GM18526 (cell line): Measurements from ENCODE around the gene HDAC11.

ENCODE experiments used
- POLR2A ChIP-seq: IDR thresholded peaks from 3 replicates; pipeline ENCODE4 v1.6.1; 2011; ENCODE audit not compliant: insufficient read length; ENCODE audit errors: extremely low read depth

HDAC11 gene

DNA sequence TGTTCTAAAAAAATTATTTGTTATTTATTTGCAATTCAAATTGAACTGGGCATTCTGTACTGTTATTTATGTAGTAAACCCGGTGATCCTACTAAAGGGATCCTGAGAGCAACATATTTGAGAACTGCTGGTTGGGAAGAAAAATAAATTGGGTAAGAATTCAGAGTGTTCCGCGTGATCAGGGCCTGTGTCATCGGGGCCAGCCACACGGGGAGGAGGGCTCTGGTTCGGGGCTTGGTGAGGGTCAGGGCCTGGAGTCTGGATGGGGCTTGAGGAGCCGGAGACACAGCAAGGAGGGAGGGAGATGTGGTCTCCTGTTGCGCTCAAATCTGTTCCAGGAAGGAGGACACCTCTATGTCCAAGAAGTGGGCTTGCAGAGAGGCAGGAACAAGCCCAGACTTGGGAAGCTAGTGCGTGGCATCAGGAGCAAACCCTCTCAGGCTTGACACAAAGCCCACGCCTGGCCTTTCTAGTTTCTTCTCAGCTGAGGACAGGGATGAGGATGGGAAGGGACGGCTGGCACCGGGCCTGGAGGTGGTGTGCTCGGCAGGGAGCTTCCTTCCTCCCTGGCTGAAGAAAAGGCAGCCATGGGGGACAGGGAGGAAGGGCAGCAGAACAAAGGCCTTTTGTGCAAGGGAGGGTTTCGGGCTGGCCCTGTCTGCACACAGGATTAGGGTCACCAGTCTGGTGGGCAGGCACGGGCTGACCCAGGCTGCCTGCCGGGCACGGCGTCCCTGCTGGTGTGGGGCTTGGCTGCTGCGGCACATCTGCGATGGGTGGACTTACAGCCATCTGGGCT is 45.9 kb downstream of the HDAC11 start:
- TF ChIP-seq POLR2A: no peak

DNA sequence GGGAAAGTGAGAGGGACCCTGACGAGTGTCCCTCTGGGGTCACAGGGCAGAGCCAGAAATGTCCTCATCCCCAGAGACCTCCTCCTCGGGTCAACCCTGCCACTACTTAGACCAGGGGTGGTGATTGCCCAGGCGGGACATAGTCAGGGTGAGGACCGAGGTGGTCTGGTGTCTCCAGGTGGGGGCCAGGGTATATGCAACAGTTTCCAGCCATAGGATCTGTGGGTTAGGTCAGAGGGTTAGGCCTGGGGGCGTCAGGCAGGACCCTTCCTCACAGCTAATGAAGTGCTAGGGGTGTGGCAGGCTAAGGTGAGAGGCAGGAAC is 46.5 kb downstream of the HDAC11 start:
- TF ChIP-seq POLR2A: no peak

DNA sequence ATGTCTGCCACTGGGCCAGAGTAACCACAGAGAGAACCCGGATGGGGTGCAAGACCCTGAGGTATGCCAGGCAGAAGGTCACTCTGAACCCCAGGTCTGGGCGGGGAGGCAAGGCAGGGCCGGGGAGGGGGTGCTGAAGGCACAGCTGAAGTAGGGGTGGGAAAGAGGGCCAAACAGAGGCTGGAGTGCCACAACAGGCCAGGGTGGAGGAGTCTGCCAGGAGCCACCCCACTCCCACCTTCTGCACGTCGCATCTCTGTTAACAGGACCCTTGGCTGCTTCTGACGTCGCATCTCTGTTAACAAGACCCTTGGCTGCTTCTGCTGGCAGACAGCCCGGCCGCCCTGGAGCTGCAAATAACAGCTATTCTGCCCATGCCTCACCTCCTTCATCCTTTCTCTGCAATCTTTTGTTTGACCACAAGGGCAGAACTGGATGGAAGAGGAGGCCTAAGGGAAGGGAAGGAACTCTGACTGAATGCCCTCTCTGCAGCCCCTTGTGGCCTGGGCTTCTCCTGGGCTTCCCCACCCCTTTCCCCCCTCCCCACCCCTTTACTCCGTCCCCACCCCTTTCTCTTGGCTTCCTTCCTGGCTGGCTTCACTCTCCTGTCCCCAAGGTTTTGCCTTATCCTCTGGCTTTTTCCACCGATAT is 48.2 kb downstream of the HDAC11 start:
- no peak for TF ChIP-seq POLR2A

DNA sequence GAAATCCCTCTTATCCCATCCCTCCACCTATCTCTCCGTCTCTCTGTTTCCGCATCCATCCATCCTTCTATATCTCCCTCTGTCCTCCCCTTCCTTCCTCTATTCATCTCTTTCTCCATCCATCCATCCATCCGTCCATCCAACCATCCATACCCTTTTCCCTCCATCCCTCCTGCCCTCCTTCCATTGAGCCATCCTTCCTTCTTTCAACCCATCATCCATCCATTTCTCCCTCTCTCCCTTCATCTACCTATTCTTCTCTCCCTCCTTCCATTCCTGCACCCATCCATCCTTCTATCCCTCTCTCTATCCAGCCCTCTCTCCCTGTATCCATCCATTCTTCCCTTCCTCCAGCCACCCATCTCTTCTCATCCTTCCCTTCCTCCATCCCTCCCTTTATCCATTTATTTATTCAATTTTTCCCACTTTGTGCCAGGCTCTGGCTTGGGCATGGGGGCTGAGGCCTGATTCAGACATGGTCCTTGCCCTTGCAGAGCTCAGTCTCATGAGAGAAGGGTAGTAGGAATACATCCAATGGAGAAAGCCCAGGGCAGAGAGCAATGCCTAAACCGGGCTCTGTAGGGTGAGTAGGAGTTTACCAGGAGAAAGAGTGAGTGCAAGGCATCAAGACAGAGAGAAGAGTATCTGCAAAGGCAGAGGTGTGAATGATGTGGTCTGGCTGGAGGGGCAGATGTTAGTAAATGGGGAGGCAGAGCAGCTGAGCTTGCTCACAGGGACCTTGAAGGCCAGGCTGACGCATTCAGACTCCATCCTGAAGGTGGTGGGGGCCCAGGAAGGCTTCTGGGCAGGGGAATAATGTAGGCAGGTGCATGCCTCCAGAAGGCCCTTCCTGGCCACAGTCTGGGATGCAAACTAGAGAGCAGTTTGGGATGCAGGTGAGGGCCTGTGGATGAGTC is 49.3 kb downstream of the HDAC11 start:
- no peak for TF ChIP-seq POLR2A

DNA sequence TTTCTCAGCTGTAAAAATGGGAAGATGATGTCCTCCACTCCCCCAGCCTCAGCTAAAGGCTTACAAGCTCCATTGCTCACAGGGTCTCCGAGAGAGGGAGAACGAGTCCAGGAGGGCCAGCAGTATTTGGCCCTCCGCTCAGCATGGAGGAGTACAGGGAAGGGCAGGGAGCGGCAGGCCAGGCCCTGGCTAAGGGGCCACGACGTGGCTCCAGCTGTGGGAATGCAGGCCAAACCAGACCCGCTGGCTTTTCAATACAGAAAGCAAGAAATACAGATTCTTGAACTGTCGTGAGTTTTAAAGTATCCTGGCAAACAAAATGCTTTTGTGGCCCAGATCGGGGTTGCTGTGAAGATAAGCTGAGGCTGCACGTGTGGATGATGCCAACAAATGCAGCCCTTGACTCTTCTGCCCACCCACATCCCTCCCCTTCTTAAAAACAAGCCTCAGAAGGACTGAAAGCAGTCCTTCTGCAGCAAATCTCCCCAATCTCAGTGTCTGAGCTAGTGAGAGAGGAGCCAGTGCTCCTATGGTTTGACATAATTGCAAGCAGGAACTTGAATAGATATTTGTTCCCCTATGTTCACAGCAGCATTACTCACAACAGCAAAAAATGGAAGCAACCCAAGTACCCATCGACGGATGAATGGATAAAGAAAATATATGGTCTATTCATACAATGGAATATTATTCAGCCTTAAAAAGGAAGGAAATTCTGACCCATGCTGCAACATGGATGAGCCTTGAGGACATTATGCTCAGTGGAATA is 50.3 kb downstream of the HDAC11 start:
- no peak for TF ChIP-seq POLR2A

DNA sequence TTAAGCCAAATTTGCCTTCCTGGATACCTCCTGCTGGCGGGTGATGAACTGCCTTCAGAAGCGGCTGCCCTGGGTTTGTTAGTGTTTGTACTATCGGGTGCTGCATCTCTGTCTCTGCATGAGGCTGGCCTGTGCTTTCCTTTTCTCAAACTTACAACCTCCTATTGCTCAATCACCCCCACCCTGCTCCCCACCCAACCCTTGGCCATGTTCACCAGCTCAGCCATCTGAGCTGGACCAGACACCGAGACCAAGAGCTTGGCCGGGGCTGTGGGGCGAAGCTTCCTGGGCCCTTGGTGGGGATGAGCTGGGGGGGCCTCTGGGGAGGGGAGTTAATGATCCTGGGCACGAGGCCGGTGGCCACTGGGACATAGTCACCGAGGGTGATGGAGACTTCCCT is 52.0 kb downstream of the HDAC11 start:
- no peak for TF ChIP-seq POLR2A

DNA sequence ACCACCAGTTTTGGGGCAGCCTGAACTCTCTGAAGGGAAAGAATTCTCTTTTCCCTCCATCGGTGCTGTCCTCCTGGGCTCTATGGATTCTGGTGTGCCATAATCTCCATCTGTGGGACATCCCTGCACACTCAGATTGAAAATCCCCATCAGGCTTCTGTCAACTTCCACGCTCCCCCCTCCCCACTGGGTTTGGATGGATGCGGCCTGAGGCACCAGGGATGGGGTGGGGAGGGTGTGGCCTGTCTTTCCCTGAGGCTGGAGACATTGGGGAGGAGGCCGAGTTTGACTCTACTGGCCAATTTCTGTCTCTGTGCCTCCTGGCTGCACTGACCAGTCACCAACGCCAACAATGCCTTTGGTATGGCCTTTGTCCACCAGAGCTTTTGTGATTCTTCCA is 52.5 kb downstream of the HDAC11 start:
- TF ChIP-seq POLR2A: no peak

DNA sequence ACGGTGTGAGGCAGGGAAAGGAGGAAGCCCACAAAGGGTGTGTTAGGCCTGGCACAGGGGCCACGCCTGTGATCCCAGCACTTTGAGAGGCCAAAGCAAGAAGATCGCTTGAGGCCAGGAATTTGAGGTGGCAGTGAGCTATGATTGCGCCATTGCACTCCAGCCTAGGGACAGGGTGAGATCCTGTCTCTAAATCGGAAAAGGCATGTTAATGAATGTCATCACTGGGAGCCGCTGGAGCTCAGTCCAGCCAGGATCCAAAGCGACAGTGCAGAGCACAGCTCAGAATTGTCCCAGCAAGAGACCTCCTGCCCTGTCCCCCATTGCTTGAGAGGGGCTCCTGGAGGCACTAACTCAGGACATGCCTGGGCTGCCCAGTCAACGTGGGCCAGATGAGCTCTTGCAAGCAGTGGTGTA is 53.8 kb downstream of the HDAC11 start:
- no peak for TF ChIP-seq POLR2A

DNA sequence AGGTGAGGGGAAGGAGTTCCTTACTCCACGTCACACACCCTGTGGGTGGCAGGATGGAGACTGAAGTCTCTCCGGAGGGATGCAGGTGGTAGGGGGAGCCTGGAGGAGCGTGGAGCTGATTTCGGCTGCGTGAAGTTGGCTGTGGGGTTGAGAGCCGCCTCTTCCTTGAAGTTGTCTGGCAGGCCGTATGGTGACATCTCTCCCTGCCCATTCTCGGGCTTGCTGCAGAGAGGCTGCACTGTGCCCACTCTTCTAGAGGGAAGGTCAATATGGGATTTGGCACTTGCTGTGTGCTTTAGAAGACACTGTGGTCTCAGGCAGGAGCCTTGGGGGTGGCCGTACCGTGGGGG is 55.4 kb downstream of the HDAC11 start:
- TF ChIP-seq POLR2A: no peak

DNA sequence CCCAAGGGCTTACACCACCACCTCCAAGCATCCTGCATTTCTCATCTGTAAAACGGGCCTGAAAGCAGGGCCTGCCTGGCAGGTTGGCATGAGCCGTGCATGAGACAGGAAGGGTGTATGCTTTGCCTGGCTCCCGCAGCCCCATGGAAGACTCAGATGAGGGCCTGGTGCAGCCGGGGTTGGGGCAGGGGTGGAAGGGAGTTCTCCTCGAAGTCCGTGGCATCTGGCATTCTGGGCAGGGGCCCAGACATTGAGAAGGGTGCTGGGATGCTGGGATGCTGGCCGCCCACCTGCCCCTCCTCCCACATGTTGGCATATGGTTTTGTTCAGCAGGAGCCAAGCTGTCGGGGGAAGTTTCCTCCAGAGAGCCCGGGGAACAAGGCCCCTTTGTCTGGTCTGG is 55.8 kb downstream of the HDAC11 start:
- TF ChIP-seq POLR2A: no peak

DNA sequence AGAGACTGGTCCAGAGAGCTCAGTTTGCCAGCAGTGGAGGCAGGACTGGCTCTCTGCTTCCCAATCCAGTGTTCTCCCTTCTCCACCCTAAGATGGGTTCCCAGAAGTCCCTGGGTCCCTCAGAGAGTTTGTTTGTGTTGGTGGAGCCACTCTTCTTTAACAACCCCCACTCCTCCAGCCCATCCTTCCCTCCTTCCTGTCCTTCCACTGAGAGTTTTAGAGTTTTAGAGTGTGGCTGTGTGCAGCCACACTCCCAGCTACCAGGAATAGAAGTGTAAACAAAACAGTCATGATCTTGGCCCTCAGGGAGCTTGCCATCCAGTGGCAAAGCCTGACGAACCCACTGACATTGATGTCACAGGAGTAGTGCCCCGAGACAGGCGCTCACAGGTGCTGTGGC is 56.3 kb downstream of the HDAC11 start:
- no peak for TF ChIP-seq POLR2A

DNA sequence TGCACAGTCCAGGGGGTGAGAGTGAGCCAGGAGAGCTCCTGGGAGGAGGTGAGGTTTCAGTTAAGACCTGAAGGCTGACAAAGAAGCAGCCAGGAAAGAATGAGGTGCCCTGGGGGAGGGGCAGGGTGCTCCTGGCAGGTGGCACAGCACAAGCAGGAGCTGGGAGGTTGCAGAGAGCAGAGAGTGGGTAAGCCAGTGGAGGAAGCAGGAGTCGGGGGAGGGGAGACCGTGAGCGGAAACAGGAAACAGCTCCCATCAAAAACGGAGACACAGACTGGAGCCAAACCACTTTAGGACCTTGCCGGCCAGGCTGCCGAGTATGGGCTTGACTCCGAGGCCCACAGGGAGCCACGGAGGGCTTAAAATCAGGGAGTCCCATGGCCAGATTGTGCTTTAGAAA is 56.7 kb downstream of the HDAC11 start:
- no peak for TF ChIP-seq POLR2A

DNA sequence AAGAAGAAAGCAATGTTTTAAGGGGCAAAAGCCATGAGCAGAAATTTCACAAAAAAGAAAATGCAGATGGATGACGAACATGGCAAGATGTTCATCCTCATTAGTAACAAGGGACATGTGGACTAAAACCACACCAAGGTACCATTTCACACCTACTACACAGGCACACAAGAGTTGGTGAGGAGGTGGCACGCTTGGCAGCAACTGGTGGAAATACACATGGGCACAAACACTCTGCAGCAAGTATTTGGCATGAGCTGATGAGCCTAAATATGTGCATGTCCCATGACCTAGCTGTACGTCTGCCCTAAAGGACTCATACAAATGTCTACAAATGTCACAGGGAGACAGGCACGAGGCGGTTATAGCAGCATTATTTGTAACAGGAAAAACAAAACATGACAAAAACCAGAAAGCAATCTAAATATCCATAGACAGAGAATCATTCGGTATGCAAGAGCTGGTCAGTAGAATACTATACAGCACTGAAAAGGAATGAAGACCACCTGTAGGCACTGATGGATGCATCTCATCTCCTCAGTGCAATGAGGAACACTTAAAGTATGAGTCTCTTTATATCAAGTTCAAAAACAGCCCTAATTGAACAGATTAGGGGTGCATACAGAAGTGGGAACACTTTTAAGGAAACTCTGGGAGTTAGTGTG is 57.3 kb downstream of the HDAC11 start:
- TF ChIP-seq POLR2A: no peak

DNA sequence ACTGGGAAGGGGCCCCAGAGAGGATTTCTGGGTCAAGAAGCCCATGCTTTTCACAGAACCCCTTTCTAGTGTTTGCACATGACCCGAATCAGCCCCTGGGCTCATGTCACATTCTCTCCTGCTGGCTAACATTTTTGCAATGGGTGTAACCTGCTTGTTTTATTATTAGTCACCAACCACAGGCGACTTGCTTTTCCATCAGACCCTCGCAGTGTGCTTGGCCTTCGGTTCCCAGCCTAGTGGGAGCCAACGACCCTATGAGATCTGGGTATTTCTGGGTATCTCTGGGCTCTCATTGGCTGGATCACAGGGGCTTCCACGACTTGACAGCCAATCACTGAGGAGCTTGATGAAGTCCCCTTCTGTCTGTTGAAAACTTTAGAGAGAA is 57.8 kb downstream of the HDAC11 start:
- TF ChIP-seq POLR2A: no peak
